ENCODE results near the gene NEURL1. TPM values are rescaled to one million over a fixed set of nuclear protein-coding genes. Genes with fewer than 3 reads are reported as not detected.

The NEURL1 gene
- total RNA-seq, 4 donors from 2014 or later, result 40.4 to 51.8 (median 45.8) TPM

GRCh38 chr10:103622935-103623574 lies 129.6 kb downstream of the NEURL1 start:
- no peaks in the 10 kb centered on the region for H3K27me3 ChIP-seq
- H3K36me3 ChIP-seq, result peaks cover 0 to 74% (median 0%) of the 10 kb centered on the region in 3 donors
- no peak overlapping the region for H3K4me3 ChIP-seq
- H3K9me3 ChIP-seq, result no peaks in the 10 kb centered on the region
- no peak for DNase-seq
- H3K4me1 ChIP-seq, result peaks cover 0 to 23% (median 0%) of the 10 kb centered on the region in 4 donors
- TF ChIP-seq CTCF (IDR thresholded peaks at IDR 0.05) (no peak), POLR2A (IDR thresholded peaks at IDR 0.05) (no peak)
- H3K27ac ChIP-seq, result no peak overlapping the region

- no peak overlapping the region for H3K4me3 ChIP-seq
- no peaks in the 10 kb centered on the region for H3K4me1 ChIP-seq
- no peak overlapping the region for H3K27ac ChIP-seq
- no peak for DNase-seq
- peaks cover 0 to 56% (median 0%) of the 10 kb centered on the region in 3 donors for H3K36me3 ChIP-seq
- TF ChIP-seq POLR2A (IDR thresholded peaks at IDR 0.05) (no peak), CTCF (IDR thresholded peaks at IDR 0.05) (no peak)
- no peaks in the 10 kb centered on the region for H3K9me3 ChIP-seq
- H3K27me3 ChIP-seq, result no peaks in the 10 kb centered on the region
Measured at GRCh38 chr10:103626178-103626577, 132.7 kb downstream of the NEURL1 start.

GRCh38 chr10:103627111-103627892 lies 133.8 kb downstream of the NEURL1 start:
- H3K36me3 ChIP-seq, result peaks cover 0 to 45% (median 0%) of the 10 kb centered on the region in 3 donors
- no peak overlapping the region for H3K4me3 ChIP-seq

GRCh38 chr10:103627893-103628292 lies 134.4 kb downstream of the NEURL1 start:
- TF ChIP-seq POLR2A (IDR thresholded peaks at IDR 0.05), result no peak
- no peak for TF ChIP-seq CTCF (IDR thresholded peaks at IDR 0.05)
- Histone ChIP-seq H3K4me3 (no peak overlapping the region), H3K9me3 (no peaks in the 10 kb centered on the region), H3K4me1 (no peaks in the 10 kb centered on the region), H3K27ac (no peak overlapping the region), H3K27me3 (no peaks in the 10 kb centered on the region), H3K36me3 (peaks cover 0 to 42% (median 0%) of the 10 kb centered on the region in 3 donors)
- DNase-seq, result no peak

More at GRCh38 chr10:103627111-103627892, 133.8 kb downstream of the NEURL1 start:
- H3K9me3 ChIP-seq, result no peaks in the 10 kb centered on the region
- DNase-seq, result no peak
- H3K4me1 ChIP-seq, result no peaks in the 10 kb centered on the region
- H3K27ac ChIP-seq, result no peak overlapping the region
- TF ChIP-seq CTCF (IDR thresholded peaks at IDR 0.05) (no peak), POLR2A (IDR thresholded peaks at IDR 0.05) (no peak)
- H3K27me3 ChIP-seq, result no peaks in the 10 kb centered on the region

- Histone ChIP-seq H3K9me3 (no peaks in the 10 kb centered on the region), H3K4me3 (no peak overlapping the region), H3K4me1 (no peaks in the 10 kb centered on the region), H3K27me3 (no peaks in the 10 kb centered on the region), H3K27ac (no peak overlapping the region), H3K36me3 (peaks cover 0 to 29% (median 0%) of the 10 kb centered on the region in 3 donors)
- DNase-seq, result no peak
- TF ChIP-seq CTCF (IDR thresholded peaks at IDR 0.05), result no peak
- TF ChIP-seq POLR2A (IDR thresholded peaks at IDR 0.05), result no peak
Measured at GRCh38 chr10:103629581-103629980, 136.1 kb downstream of the NEURL1 start.

All from Peyer's patch (tissue), 4 donors.